Tibial nerve (tissue), 3 donors: ENCODE measurements around the gene TAF1A.

Experiments used
- CTCF ChIP-seq, 5 experiments: fragments of 200-600 bp in 3 of 5; fragments of 450-650 bp in 2 of 5; sonication (generic) in 3 of 5; IDR thresholded peaks; one replicate each; pipeline ENCODE4 v1.5.1; 2016 to 2019; ENCODE audit warnings: antibody characterized with exemption in 5 of 5, mild to moderate bottlenecking in 3 of 5, moderate library complexity in 2 of 5
- POLR2A ChIP-seq, 2 donors: fragments of 450-650 bp; IDR thresholded peaks; one replicate each; pipeline ENCODE4 v1.6.1; 2017; ENCODE audit warnings: antibody characterized with exemption in 2 of 2, mild to moderate bottlenecking in 2 of 2, moderate library complexity in 2 of 2

GRCh38 chr1:222582099-222582774 lies 7.5 kb downstream of the TAF1A start:
- TF ChIP-seq POLR2A (IDR thresholded peaks at IDR 0.05), result no peak
- TF ChIP-seq CTCF (IDR thresholded peaks at IDR 0.05), result no peak
